ENCODE measurements around the gene KCTD5. TPM values are rescaled to one million over a fixed set of nuclear protein-coding genes. Genes with fewer than 3 reads are reported as not detected.
A peak's percentile ranks its signal among the peaks of the same experiment; 100 is the strongest.

Gene KCTD5
- total and polyA plus RNA-seq, 9 of the 15 experiments (the other 6 are each of a cell fraction or from before 2014, with no cell fraction given): 0.73 to 58.3 (median 32.3) TPM

DNA sequence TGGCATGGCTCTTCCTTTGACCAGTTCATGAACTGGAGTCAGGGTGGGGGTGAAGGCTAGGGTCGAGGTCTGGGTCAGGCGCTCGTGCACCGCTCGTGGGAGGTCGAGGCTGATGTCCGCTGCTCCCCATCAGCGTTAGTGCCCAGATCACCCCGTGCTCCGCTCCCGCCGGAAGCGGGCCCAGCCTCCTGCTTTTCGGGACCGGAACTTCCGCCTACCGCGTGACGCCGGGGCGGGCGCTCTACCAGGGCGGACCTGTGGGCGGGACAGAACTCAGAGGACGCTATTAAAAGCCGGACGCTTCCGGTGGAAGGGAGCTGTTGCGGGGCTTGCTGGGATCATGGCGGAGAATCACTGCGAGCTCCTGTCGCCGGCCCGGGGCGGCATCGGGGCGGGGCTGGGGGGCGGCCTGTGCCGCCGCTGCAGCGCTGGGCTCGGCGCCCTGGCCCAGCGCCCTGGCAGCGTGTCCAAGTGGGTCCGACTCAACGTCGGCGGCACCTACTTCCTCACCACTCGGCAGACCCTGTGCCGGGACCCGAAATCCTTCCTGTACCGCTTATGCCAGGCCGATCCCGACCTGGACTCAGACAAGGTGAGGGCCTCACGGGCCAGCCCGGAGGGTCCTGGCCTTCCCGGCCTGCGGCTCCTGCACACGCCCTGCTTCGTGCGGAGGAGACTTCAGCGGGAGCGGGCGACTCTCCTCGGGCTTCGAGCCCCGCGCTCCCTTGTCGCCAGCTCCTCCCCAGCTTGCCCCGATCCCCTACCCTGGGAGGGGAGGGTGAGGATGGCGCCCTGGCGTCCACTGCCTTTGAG, at the start of gene KCTD5 (continued):
- TF ChIP-seq, protein P1, sequence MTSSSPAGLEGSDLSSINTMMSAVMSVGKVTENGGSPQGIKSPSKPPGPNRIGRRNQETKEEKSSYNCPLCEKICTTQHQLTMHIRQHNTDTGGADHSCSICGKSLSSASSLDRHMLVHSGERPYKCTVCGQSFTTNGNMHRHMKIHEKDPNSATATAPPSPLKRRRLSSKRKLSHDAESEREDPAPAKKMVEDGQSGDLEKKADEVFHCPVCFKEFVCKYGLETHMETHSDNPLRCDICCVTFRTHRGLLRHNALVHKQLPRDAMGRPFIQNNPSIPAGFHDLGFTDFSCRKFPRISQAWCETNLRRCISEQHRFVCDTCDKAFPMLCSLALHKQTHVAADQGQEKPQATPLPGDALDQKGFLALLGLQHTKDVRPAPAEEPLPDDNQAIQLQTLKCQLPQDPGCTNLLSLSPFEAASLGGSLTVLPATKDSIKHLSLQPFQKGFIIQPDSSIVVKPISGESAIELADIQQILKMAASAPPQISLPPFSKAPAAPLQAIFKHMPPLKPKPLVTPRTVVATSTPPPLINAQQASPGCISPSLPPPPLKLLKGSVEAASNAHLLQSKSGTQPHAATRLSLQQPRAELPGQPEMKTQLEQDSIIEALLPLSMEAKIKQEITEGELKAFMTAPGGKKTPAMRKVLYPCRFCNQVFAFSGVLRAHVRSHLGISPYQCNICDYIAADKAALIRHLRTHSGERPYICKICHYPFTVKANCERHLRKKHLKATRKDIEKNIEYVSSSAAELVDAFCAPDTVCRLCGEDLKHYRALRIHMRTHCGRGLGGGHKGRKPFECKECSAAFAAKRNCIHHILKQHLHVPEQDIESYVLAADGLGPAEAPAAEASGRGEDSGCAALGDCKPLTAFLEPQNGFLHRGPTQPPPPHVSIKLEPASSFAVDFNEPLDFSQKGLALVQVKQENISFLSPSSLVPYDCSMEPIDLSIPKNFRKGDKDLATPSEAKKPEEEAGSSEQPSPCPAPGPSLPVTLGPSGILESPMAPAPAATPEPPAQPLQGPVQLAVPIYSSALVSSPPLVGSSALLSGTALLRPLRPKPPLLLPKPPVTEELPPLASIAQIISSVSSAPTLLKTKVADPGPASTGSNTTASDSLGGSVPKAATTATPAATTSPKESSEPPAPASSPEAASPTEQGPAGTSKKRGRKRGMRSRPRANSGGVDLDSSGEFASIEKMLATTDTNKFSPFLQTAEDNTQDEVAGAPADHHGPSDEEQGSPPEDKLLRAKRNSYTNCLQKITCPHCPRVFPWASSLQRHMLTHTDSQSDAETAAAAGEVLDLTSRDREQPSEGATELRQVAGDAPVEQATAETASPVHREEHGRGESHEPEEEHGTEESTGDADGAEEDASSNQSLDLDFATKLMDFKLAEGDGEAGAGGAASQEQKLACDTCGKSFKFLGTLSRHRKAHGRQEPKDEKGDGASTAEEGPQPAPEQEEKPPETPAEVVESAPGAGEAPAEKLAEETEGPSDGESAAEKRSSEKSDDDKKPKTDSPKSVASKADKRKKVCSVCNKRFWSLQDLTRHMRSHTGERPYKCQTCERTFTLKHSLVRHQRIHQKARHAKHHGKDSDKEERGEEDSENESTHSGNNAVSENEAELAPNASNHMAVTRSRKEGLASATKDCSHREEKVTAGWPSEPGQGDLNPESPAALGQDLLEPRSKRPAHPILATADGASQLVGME (CRISPR knock-in tag; IDR thresholded peaks at IDR 0.05): no peak
- TF ChIP-seq, protein P2, sequence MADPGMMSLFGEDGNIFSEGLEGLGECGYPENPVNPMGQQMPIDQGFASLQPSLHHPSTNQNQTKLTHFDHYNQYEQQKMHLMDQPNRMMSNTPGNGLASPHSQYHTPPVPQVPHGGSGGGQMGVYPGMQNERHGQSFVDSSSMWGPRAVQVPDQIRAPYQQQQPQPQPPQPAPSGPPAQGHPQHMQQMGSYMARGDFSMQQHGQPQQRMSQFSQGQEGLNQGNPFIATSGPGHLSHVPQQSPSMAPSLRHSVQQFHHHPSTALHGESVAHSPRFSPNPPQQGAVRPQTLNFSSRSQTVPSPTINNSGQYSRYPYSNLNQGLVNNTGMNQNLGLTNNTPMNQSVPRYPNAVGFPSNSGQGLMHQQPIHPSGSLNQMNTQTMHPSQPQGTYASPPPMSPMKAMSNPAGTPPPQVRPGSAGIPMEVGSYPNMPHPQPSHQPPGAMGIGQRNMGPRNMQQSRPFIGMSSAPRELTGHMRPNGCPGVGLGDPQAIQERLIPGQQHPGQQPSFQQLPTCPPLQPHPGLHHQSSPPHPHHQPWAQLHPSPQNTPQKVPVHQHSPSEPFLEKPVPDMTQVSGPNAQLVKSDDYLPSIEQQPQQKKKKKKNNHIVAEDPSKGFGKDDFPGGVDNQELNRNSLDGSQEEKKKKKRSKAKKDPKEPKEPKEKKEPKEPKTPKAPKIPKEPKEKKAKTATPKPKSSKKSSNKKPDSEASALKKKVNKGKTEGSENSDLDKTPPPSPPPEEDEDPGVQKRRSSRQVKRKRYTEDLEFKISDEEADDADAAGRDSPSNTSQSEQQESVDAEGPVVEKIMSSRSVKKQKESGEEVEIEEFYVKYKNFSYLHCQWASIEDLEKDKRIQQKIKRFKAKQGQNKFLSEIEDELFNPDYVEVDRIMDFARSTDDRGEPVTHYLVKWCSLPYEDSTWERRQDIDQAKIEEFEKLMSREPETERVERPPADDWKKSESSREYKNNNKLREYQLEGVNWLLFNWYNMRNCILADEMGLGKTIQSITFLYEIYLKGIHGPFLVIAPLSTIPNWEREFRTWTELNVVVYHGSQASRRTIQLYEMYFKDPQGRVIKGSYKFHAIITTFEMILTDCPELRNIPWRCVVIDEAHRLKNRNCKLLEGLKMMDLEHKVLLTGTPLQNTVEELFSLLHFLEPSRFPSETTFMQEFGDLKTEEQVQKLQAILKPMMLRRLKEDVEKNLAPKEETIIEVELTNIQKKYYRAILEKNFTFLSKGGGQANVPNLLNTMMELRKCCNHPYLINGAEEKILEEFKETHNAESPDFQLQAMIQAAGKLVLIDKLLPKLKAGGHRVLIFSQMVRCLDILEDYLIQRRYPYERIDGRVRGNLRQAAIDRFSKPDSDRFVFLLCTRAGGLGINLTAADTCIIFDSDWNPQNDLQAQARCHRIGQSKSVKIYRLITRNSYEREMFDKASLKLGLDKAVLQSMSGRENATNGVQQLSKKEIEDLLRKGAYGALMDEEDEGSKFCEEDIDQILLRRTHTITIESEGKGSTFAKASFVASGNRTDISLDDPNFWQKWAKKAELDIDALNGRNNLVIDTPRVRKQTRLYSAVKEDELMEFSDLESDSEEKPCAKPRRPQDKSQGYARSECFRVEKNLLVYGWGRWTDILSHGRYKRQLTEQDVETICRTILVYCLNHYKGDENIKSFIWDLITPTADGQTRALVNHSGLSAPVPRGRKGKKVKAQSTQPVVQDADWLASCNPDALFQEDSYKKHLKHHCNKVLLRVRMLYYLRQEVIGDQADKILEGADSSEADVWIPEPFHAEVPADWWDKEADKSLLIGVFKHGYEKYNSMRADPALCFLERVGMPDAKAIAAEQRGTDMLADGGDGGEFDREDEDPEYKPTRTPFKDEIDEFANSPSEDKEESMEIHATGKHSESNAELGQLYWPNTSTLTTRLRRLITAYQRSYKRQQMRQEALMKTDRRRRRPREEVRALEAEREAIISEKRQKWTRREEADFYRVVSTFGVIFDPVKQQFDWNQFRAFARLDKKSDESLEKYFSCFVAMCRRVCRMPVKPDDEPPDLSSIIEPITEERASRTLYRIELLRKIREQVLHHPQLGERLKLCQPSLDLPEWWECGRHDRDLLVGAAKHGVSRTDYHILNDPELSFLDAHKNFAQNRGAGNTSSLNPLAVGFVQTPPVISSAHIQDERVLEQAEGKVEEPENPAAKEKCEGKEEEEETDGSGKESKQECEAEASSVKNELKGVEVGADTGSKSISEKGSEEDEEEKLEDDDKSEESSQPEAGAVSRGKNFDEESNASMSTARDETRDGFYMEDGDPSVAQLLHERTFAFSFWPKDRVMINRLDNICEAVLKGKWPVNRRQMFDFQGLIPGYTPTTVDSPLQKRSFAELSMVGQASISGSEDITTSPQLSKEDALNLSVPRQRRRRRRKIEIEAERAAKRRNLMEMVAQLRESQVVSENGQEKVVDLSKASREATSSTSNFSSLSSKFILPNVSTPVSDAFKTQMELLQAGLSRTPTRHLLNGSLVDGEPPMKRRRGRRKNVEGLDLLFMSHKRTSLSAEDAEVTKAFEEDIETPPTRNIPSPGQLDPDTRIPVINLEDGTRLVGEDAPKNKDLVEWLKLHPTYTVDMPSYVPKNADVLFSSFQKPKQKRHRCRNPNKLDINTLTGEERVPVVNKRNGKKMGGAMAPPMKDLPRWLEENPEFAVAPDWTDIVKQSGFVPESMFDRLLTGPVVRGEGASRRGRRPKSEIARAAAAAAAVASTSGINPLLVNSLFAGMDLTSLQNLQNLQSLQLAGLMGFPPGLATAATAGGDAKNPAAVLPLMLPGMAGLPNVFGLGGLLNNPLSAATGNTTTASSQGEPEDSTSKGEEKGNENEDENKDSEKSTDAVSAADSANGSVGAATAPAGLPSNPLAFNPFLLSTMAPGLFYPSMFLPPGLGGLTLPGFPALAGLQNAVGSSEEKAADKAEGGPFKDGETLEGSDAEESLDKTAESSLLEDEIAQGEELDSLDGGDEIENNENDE (IDR thresholded peaks at IDR 0.05; ENCODE audit: low read depth, low read length): no peak
- TF ChIP-seq ZNF507 (tag; conservative IDR thresholded peaks at IDR 0.05) (no peak), ZNF780A (CRISPR knock-in tag; IDR thresholded peaks at IDR 0.05) (no peak), POLR2H (tag; IDR thresholded peaks at IDR 0.05; ENCODE audit: low read depth) (peak; percentile 85)
